Epithelial cell of esophagus (primary cell): ENCODE measurements around the gene RSU1.

Source experiments
- DNase-seq: peaks from one replicate; pipeline ENCODE4 v3.0.0; 2010; ENCODE audit warnings: low read depth
- H3K4me3 ChIP-seq: 2 replicates; pipeline ENCODE4 v1.5.1; 2011; ENCODE audit warnings: mild to moderate bottlenecking, low read length, control low read depth
- CTCF ChIP-seq: IDR thresholded peaks from 2 replicates; pipeline ENCODE4 v1.5.1; 2011; ENCODE audit warnings: low read depth, mild to moderate bottlenecking, low read length, control low read depth, inconsistent platforms; ENCODE audit not compliant: insufficient read depth; ENCODE audit errors: missing control alignments

The RSU1 gene

GRCh38 chr10:16716051-16716450 is 101.2 kb downstream of the RSU1 start:
- H3K4me3 ChIP-seq, result no peak overlapping the region
- no peak for TF ChIP-seq CTCF
- no peak for DNase-seq

GRCh38 chr10:16713290-16713689 is 103.9 kb downstream of the RSU1 start:
- no peak overlapping the region for H3K4me3 ChIP-seq
- no peak for TF ChIP-seq CTCF
- DNase-seq, result no peak

GRCh38 chr10:16712883-16713282 is 104.3 kb downstream of the RSU1 start:
- TF ChIP-seq CTCF, result no peak
- DNase-seq, result no peak
- H3K4me3 ChIP-seq, result no peak overlapping the region

- no peak for TF ChIP-seq CTCF
- no peak for DNase-seq
Observed at GRCh38 chr10:16700331-16700730, 116.9 kb downstream of the RSU1 start.

GRCh38 chr10:16699435-16700057 is 117.7 kb downstream of the RSU1 start:
- DNase-seq, result no peak
- no peak overlapping the region for H3K4me3 ChIP-seq
- no peak for TF ChIP-seq CTCF

More at GRCh38 chr10:16700331-16700730, 116.9 kb downstream of the RSU1 start:
- H3K4me3 ChIP-seq, result no peak overlapping the region

- no peak for DNase-seq
- no peak overlapping the region for H3K4me3 ChIP-seq
- no peak for TF ChIP-seq CTCF
Observed at GRCh38 chr10:16698461-16698860, 118.8 kb downstream of the RSU1 start.

GRCh38 chr10:16690417-16690816 is 126.8 kb downstream of the RSU1 start:
- no peak for DNase-seq
- no peak for TF ChIP-seq CTCF

More at GRCh38 chr10:16690417-16690816, 126.8 kb downstream of the RSU1 start:
- no peak overlapping the region for H3K4me3 ChIP-seq
